ENCODE data around the gene CACNA1E. TPM values are rescaled to one million over a fixed set of nuclear protein-coding genes. Genes with fewer than 3 reads are reported as not detected.

CACNA1E gene
- polyA plus RNA-seq, 4 donors: 0.07 to 0.46 TPM; not detected in 2

DNA sequence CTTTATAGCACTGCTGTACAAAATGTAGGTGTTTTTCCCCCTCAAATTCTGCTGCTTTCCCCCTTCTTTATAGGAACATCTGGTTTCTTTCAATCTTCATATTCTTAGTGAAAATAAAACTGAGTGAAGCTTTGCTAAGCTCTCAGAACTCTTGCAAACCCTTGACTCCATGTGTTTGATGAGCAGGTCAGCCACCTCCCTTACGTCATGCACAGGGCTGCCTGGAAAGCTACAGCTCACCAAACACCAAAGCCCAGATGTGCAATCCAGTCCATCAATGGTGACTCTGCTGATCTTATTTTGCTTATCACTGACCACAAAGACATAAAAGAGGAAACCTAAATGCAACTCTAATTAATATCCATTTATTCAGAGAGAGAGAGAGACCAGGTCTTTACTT, 5.5 kb downstream of the CACNA1E start:
- DNase-seq (no peak), FAIRE-seq (no peak)
- Histone ChIP-seq H3K36me3 (ENCODE audit: control insufficient read depth in 3 of 3, insufficient read depth in 2 of 3, low read depth in 1 of 3, low read length in 3 of 3) (no peaks in the 10 kb centered on the region), H3K27ac (ENCODE audit: low read depth in 1 of 3, low read length in 2 of 3) (no peak overlapping the region), H3K9me3 (ENCODE audit: control insufficient read depth in 2 of 2, insufficient read depth in 1 of 2, low read depth in 1 of 2, low read length in 1 of 2) (no peaks in the 10 kb centered on the region), H3K4me1 (ENCODE audit: control insufficient read depth in 3 of 3, insufficient read depth in 2 of 3, low read depth in 1 of 3, low read length in 2 of 3) (peaks cover 0 to 9% (median 0%) of the 10 kb centered on the region in 3 donors), H3K4me3 (ENCODE audit: low read depth in 1 of 3, low read length in 3 of 3) (no peak overlapping the region), H3K27me3 (ENCODE audit: control insufficient read depth in 3 of 3, insufficient read depth in 3 of 3, low read length in 3 of 3) (peaks cover 6 to 30% (median 19%) of the 10 kb centered on the region in 3 donors)
- WGBS, 3 donors: 83 to 95% (median 86%) methylated on average over 1 of the region's 1 CpG

GRCh38 chr1:181490276-181490675, 7.0 kb downstream of the CACNA1E start:
- WGBS, 3 donors: 18 to 72% (median 33%) methylated on average over 2 of the region's 2 CpGs
- DNase-seq (no peak), FAIRE-seq (no peak)
- Histone ChIP-seq H3K27ac (ENCODE audit: low read depth in 1 of 3, low read length in 2 of 3) (no peak overlapping the region), H3K36me3 (ENCODE audit: control insufficient read depth in 3 of 3, insufficient read depth in 2 of 3, low read depth in 1 of 3, low read length in 3 of 3) (no peaks in the 10 kb centered on the region), H3K4me3 (ENCODE audit: low read depth in 1 of 3, low read length in 3 of 3) (no peak overlapping the region), H3K9me3 (ENCODE audit: control insufficient read depth in 2 of 2, insufficient read depth in 1 of 2, low read depth in 1 of 2, low read length in 1 of 2) (no peaks in the 10 kb centered on the region), H3K4me1 (ENCODE audit: control insufficient read depth in 3 of 3, insufficient read depth in 2 of 3, low read depth in 1 of 3, low read length in 2 of 3) (peaks cover 0 to 9% (median 0%) of the 10 kb centered on the region in 3 donors), H3K27me3 (ENCODE audit: control insufficient read depth in 3 of 3, insufficient read depth in 3 of 3, low read length in 3 of 3) (peaks cover 2 to 16% (median 7%) of the 10 kb centered on the region in 3 donors)

DNA sequence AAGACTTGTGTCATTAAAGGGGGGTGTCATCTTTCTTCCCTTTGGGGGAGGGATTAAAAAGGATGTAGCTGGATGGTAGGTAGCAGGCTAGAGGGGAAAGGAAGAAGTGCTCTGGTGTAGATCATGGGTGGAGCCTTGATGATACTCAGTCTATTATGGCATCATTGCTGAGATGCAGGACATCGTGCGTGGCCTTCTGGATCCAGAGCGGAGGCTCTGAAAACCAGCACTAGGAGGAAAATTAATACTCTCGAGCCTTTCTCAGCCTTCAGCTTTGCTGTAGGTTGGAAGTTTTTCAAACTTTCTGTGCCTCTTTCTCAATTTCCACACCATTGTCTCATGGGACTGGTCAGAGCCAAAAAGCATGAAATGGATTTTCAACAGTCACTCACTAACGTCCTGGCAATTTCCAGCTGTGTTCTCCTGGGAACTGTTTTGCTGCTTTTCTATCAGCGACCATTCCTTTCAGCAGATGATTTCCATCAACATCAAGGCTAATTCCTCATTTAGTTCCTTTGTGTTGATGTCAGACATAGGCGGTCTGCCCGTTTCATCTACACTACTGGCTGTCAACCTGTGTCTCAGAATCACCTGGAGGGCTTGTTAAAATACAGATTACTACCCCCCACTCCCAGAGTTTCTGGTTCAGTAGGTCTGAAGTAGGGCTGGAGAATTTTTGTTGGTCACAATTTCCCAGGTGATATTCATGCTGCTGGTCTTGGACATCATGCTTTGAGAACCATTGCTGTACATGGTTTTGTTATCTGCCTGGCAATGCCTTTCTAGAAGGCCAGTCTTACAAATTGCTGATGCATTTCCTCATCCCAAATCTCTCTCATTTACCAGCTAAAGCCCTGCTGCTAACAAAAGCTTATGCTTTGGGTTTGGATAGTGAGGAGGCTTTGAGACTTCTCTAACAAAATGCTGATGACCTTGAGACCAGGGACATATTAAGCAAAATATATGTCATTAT, 7.7 kb downstream of the CACNA1E start:
- WGBS, 3 donors: 62 to 82% (median 73%) methylated on average over 8 of the region's 8 CpGs
- FAIRE-seq (no peak), DNase-seq (no peak)
- H3K4me3 ChIP-seq (ENCODE audit: low read depth in 1 of 3, low read length in 3 of 3): no peak overlapping the region
- no peak overlapping the region for H3K27ac ChIP-seq (ENCODE audit: low read depth in 1 of 3, low read length in 2 of 3)
- H3K27me3 ChIP-seq (ENCODE audit: control insufficient read depth in 3 of 3, insufficient read depth in 3 of 3, low read length in 3 of 3): peaks cover 0 to 8% (median 3%) of the 10 kb centered on the region in 3 donors
- no peaks in the 10 kb centered on the region for H3K36me3 ChIP-seq (ENCODE audit: control insufficient read depth in 3 of 3, insufficient read depth in 2 of 3, low read depth in 1 of 3, low read length in 3 of 3)
- peaks cover 0 to 4% (median 0%) of the 10 kb centered on the region in 3 donors for H3K4me1 ChIP-seq (ENCODE audit: control insufficient read depth in 3 of 3, insufficient read depth in 2 of 3, low read depth in 1 of 3, low read length in 2 of 3)
- no peaks in the 10 kb centered on the region for H3K9me3 ChIP-seq (ENCODE audit: control insufficient read depth in 2 of 2, insufficient read depth in 1 of 2, low read depth in 1 of 2, low read length in 1 of 2)

GRCh38 chr1:181493166-181493565, 9.8 kb downstream of the CACNA1E start:
- no peak for DNase-seq
- FAIRE-seq: no peak
- 5 to 32% (median 20%) methylated on average over 3 of the region's 3 CpGs for WGBS, 3 donors
- Histone ChIP-seq H3K27me3 (ENCODE audit: control insufficient read depth in 3 of 3, insufficient read depth in 3 of 3, low read length in 3 of 3) (no peaks in the 10 kb centered on the region), H3K9me3 (ENCODE audit: control insufficient read depth in 2 of 2, insufficient read depth in 1 of 2, low read depth in 1 of 2, low read length in 1 of 2) (no peaks in the 10 kb centered on the region), H3K27ac (ENCODE audit: low read depth in 1 of 3, low read length in 2 of 3) (no peak overlapping the region), H3K4me1 (ENCODE audit: control insufficient read depth in 3 of 3, insufficient read depth in 2 of 3, low read depth in 1 of 3, low read length in 2 of 3) (no peaks in the 10 kb centered on the region), H3K36me3 (ENCODE audit: control insufficient read depth in 3 of 3, insufficient read depth in 2 of 3, low read depth in 1 of 3, low read length in 3 of 3) (no peaks in the 10 kb centered on the region), H3K4me3 (ENCODE audit: low read depth in 1 of 3, low read length in 3 of 3) (no peak overlapping the region)

GRCh38 chr1:181493885-181494284, 10.6 kb downstream of the CACNA1E start:
- WGBS, 3 donors: 77 to 88% (median 79%) methylated on average over 4 of the region's 4 CpGs
- FAIRE-seq (no peak), DNase-seq (no peak)
- Histone ChIP-seq H3K4me1 (ENCODE audit: control insufficient read depth in 3 of 3, insufficient read depth in 2 of 3, low read depth in 1 of 3, low read length in 2 of 3) (no peaks in the 10 kb centered on the region), H3K27me3 (ENCODE audit: control insufficient read depth in 3 of 3, insufficient read depth in 3 of 3, low read length in 3 of 3) (no peaks in the 10 kb centered on the region), H3K9me3 (ENCODE audit: control insufficient read depth in 2 of 2, insufficient read depth in 1 of 2, low read depth in 1 of 2, low read length in 1 of 2) (no peaks in the 10 kb centered on the region), H3K27ac (ENCODE audit: low read depth in 1 of 3, low read length in 2 of 3) (no peak overlapping the region), H3K4me3 (ENCODE audit: low read depth in 1 of 3, low read length in 3 of 3) (no peak overlapping the region), H3K36me3 (ENCODE audit: control insufficient read depth in 3 of 3, insufficient read depth in 2 of 3, low read depth in 1 of 3, low read length in 3 of 3) (no peaks in the 10 kb centered on the region)

DNA sequence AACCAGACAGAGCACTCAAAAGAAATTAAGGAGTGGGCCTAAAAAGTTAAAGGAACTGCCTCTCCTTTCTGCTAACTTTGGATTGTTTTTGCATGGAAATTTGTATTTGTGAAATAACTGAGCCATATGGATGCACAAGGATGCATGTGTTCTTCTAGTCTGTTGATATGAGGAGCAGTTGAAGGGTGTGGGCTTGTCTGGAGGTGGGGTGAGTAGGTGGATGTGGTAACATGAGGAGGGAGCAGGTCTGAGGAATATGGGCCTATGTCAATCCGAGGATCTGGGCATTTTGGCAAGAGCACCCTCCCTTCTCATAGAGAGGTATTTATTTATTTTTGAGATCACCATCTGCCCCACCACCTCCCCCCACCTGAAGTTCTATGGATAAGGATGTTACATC, 13.4 kb downstream of the CACNA1E start:
- Histone ChIP-seq H3K36me3 (ENCODE audit: control insufficient read depth in 3 of 3, insufficient read depth in 2 of 3, low read depth in 1 of 3, low read length in 3 of 3) (no peaks in the 10 kb centered on the region), H3K4me1 (ENCODE audit: control insufficient read depth in 3 of 3, insufficient read depth in 2 of 3, low read depth in 1 of 3, low read length in 2 of 3) (peaks cover 0 to 8% (median 0%) of the 10 kb centered on the region in 3 donors), H3K27me3 (ENCODE audit: control insufficient read depth in 3 of 3, insufficient read depth in 3 of 3, low read length in 3 of 3) (no peaks in the 10 kb centered on the region), H3K27ac (ENCODE audit: low read depth in 1 of 3, low read length in 2 of 3) (no peak overlapping the region), H3K4me3 (ENCODE audit: low read depth in 1 of 3, low read length in 3 of 3) (no peak overlapping the region), H3K9me3 (ENCODE audit: control insufficient read depth in 2 of 2, insufficient read depth in 1 of 2, low read depth in 1 of 2, low read length in 1 of 2) (no peaks in the 10 kb centered on the region)
- FAIRE-seq (no peak), DNase-seq (no peak)
- WGBS, 3 donors: 42 to 53% (median 44%) methylated on average over 1 of the region's 1 CpG

DNA sequence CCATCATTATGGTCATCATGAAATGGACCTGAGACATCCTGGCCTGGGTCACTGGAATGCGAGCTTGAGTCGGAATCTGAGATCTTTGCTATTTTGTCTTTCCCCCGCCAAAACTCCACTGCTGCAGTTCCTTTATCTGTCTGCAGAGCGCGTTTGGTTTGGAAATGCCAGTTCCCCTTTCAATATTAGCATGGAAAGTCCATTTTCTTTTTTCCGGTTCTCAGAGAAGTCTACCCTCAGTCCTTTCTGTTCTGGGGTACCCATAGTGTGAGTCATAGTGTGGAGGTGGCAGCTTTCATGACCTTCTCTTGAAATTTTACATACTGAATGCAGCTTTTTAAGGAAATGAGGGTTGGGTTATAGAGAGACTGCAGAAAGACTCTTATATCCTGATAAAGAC, 14.6 kb downstream of the CACNA1E start:
- no peak for FAIRE-seq

DNA sequence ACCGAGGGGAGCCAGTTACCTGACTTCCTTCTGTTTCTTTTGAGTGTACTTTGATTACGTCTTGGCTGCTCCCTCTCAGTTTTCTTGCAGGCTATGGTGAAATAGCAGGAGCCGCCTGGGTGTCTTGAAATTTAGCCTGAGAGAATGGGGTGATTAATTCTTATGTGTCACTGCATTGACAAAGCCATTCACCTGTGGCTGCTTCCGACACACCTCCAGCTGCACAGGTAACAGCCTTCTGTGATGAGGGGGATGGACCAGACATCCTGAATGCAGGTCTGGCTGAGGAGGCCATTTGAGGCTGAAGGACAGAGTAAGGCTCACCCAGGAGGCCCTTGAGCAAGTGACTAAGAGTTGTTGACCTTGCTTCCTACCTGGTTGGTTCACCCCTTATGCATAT, 16.5 kb downstream of the CACNA1E start:
- Histone ChIP-seq H3K36me3 (ENCODE audit: control insufficient read depth in 3 of 3, insufficient read depth in 2 of 3, low read depth in 1 of 3, low read length in 3 of 3) (no peaks in the 10 kb centered on the region), H3K4me3 (ENCODE audit: low read depth in 1 of 3, low read length in 3 of 3) (no peak overlapping the region), H3K4me1 (ENCODE audit: control insufficient read depth in 3 of 3, insufficient read depth in 2 of 3, low read depth in 1 of 3, low read length in 2 of 3) (peaks cover 0 to 8% (median 0%) of the 10 kb centered on the region in 3 donors), H3K9me3 (ENCODE audit: control insufficient read depth in 2 of 2, insufficient read depth in 1 of 2, low read depth in 1 of 2, low read length in 1 of 2) (no peaks in the 10 kb centered on the region), H3K27me3 (ENCODE audit: control insufficient read depth in 3 of 3, insufficient read depth in 3 of 3, low read length in 3 of 3) (no peaks in the 10 kb centered on the region), H3K27ac (ENCODE audit: low read depth in 1 of 3, low read length in 2 of 3) (no peak overlapping the region)
- WGBS, 3 donors: 79 to 92% (median 91%) methylated on average over 4 of the region's 4 CpGs
- FAIRE-seq: no peak
- DNase-seq: no peak

More for the DNA sequence above, 14.6 kb downstream of the CACNA1E start:
- Histone ChIP-seq H3K27ac (ENCODE audit: low read depth in 1 of 3, low read length in 2 of 3) (no peak overlapping the region), H3K4me1 (ENCODE audit: control insufficient read depth in 3 of 3, insufficient read depth in 2 of 3, low read depth in 1 of 3, low read length in 2 of 3) (peaks cover 0 to 8% (median 0%) of the 10 kb centered on the region in 3 donors), H3K36me3 (ENCODE audit: control insufficient read depth in 3 of 3, insufficient read depth in 2 of 3, low read depth in 1 of 3, low read length in 3 of 3) (no peaks in the 10 kb centered on the region), H3K9me3 (ENCODE audit: control insufficient read depth in 2 of 2, insufficient read depth in 1 of 2, low read depth in 1 of 2, low read length in 1 of 2) (no peaks in the 10 kb centered on the region), H3K27me3 (ENCODE audit: control insufficient read depth in 3 of 3, insufficient read depth in 3 of 3, low read length in 3 of 3) (no peaks in the 10 kb centered on the region), H3K4me3 (ENCODE audit: low read depth in 1 of 3, low read length in 3 of 3) (no peak overlapping the region)
- no peak for DNase-seq
- WGBS, 3 donors: 75 to 82% (median 78%) methylated on average over 6 of the region's 6 CpGs
